Liver (tissue), 9 donors: ENCODE data around the gene HTR4. TPM values are rescaled to one million over a fixed set of nuclear protein-coding genes. Genes with fewer than 3 reads are reported as not detected.

ENCODE experiments used
- DNase-seq: peaks from one replicate; pipeline ENCODE4 v3.0.0-alpha.2; 2017; ENCODE audit warnings: low spot score
- H3K27ac ChIP-seq, 2 donors: one replicate each; pipeline ENCODE4 v1.7.0; 2013; ENCODE audit warnings: inconsistent platforms in 2 of 2, low read length in 2 of 2, control low read depth in 1 of 2, low read depth in 1 of 2, mild to moderate bottlenecking in 1 of 2
- H3K27me3 ChIP-seq, 4 donors: one replicate each; pipeline versions ENCODE4 v1.6.1 to v1.7.0; 2013; ENCODE audit warnings: low read length in 3 of 4, inconsistent platforms in 1 of 4, mild to moderate bottlenecking in 1 of 4, moderate library complexity in 1 of 4; ENCODE audit not compliant: control insufficient read depth in 4 of 4, insufficient read depth in 4 of 4
- H3K36me3 ChIP-seq, 4 donors: one replicate each; pipeline versions ENCODE4 v1.6.1 to v1.7.0; 2013; ENCODE audit warnings: low read length in 3 of 4, mild to moderate bottlenecking in 3 of 4, low read depth in 1 of 4, moderate library complexity in 1 of 4; ENCODE audit not compliant: control insufficient read depth in 4 of 4, insufficient read depth in 3 of 4
- H3K4me1 ChIP-seq, 4 donors: one replicate each; pipeline versions ENCODE4 v1.6.1 to v1.7.0; 2013; ENCODE audit warnings: low read length in 3 of 4, mild to moderate bottlenecking in 3 of 4, moderate library complexity in 1 of 4; ENCODE audit not compliant: control insufficient read depth in 4 of 4, insufficient read depth in 4 of 4
- H3K4me3 ChIP-seq, 3 donors: one replicate each; pipeline versions ENCODE4 v1.6.1 to v1.7.0; 2013; ENCODE audit warnings: low read length in 3 of 3, control low read depth in 1 of 3, low read depth in 1 of 3, mild to moderate bottlenecking in 1 of 3
- H3K9ac ChIP-seq, 2 donors: one replicate each; pipeline ENCODE4 v1.7.0; 2013; ENCODE audit warnings: low read length in 2 of 2, mild to moderate bottlenecking in 2 of 2, moderate library complexity in 2 of 2, control low read depth in 1 of 2, low read depth in 1 of 2
- H3K9me3 ChIP-seq, 4 donors: one replicate each; pipeline versions ENCODE4 v1.6.1 to v1.7.0; 2013; ENCODE audit warnings: low read length in 3 of 4; ENCODE audit not compliant: control insufficient read depth in 4 of 4
- FOXA2 ChIP-seq: IDR thresholded peaks from 2 replicates; pipeline ENCODE4 v1.6.1; 2016; ENCODE audit warnings: antibody characterized with exemption
- HNF4G ChIP-seq: IDR thresholded peaks from 2 replicates; pipeline ENCODE4 v1.6.1; 2016; ENCODE audit warnings: antibody characterized with exemption
- JUND ChIP-seq, 2 donors: IDR thresholded peaks; 2 replicates each; pipeline ENCODE4 v1.6.1; 2016; ENCODE audit warnings: antibody characterized with exemption in 2 of 2
- NR2F2 ChIP-seq: IDR thresholded peaks from 2 replicates; pipeline ENCODE4 v1.6.1; 2016; ENCODE audit warnings: antibody characterized with exemption
- TAF1 ChIP-seq: conservative IDR thresholded peaks from 2 replicates; pipeline ENCODE4 v1.6.1; 2016; ENCODE audit warnings: antibody characterized with exemption, mild to moderate bottlenecking
- WGBS: extraction: QIAGEN DNeasy Blood & Tissue Kit; methylation state at CpG from one replicate; pipeline ENCODE4 v1.1.7; 2013; 5-methylcytosine and 5-hydroxymethylcytosine counted together
- polyA plus RNA-seq, 2 donors: library from polyadenylated mRNA; stranded (reverse) in 1 of 2; unstranded in 1 of 2; fragments of 200-250 nt in 1 of 2; fragments of >200 nt in 1 of 2; fragmentation: Nextera tagmentation in 1 of 2; extraction: Ambion mirVana in 1 of 2; gene quantifications; one replicate each; pipeline versions ENCODE4 v1.2.1 to v1.2.3, GENCODE V29; 2013 to 2015
- total RNA-seq, 2 donors: library from RNA; depleted of rRNA; stranded (reverse); fragments of >200 nt; gene quantifications; one replicate each; pipeline ENCODE4 v1.2.3, GENCODE V29; 2014
- TF ChIP-seq, protein P1 (sequence below): IDR thresholded peaks from 2 replicates; pipeline ENCODE4 v1.6.1; 2016; ENCODE audit warnings: antibody characterized with exemption, mild to moderate bottlenecking
- donor health status: healthy.
- donor health status: healthy.
- donor health status: healthy.
- donor health status: healthy.
- donor health status: healthy.

The HTR4 gene
- total and polyA plus RNA-seq, 4 donors = 0.19 to 2.4 (median 0.98) TPM

DNA sequence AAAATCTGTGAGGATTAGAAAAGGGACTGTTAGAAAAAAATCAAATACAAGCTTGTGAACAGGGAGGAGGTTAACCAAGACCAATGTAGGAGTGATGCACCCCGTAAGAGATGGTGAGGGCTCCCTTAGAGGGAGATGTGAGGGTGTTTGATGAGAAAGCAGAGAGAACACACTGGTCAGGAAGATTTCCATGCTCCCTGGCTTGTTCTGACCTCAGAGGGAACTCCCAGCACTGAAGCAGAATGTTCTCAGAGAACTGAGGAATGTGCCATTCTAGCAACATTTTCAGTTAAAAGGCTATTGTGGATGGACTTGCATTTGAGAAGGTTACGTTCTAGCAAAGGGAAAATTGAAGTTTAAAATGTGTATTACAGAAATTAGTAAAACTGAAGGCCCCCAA, 110.6 kb downstream of the HTR4 start:
- Histone ChIP-seq H3K27me3 (no peaks in the 10 kb centered on the region), H3K9me3 (no peaks in the 10 kb centered on the region), H3K36me3 (no peaks in the 10 kb centered on the region), H3K9ac (no peak overlapping the region), H3K27ac (no peak overlapping the region), H3K4me1 (no peaks in the 10 kb centered on the region), H3K4me3 (no peak overlapping the region)
- 86% methylated on average over 2 of the region's 2 CpGs for WGBS
- TF ChIP-seq, protein P1, sequence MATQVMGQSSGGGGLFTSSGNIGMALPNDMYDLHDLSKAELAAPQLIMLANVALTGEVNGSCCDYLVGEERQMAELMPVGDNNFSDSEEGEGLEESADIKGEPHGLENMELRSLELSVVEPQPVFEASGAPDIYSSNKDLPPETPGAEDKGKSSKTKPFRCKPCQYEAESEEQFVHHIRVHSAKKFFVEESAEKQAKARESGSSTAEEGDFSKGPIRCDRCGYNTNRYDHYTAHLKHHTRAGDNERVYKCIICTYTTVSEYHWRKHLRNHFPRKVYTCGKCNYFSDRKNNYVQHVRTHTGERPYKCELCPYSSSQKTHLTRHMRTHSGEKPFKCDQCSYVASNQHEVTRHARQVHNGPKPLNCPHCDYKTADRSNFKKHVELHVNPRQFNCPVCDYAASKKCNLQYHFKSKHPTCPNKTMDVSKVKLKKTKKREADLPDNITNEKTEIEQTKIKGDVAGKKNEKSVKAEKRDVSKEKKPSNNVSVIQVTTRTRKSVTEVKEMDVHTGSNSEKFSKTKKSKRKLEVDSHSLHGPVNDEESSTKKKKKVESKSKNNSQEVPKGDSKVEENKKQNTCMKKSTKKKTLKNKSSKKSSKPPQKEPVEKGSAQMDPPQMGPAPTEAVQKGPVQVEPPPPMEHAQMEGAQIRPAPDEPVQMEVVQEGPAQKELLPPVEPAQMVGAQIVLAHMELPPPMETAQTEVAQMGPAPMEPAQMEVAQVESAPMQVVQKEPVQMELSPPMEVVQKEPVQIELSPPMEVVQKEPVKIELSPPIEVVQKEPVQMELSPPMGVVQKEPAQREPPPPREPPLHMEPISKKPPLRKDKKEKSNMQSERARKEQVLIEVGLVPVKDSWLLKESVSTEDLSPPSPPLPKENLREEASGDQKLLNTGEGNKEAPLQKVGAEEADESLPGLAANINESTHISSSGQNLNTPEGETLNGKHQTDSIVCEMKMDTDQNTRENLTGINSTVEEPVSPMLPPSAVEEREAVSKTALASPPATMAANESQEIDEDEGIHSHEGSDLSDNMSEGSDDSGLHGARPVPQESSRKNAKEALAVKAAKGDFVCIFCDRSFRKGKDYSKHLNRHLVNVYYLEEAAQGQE = no peak
- TF ChIP-seq TAF1 = no peak
- no peak for TF ChIP-seq JUND (IDR thresholded peaks at IDR 0.05)
- no peak for DNase-seq

DNA sequence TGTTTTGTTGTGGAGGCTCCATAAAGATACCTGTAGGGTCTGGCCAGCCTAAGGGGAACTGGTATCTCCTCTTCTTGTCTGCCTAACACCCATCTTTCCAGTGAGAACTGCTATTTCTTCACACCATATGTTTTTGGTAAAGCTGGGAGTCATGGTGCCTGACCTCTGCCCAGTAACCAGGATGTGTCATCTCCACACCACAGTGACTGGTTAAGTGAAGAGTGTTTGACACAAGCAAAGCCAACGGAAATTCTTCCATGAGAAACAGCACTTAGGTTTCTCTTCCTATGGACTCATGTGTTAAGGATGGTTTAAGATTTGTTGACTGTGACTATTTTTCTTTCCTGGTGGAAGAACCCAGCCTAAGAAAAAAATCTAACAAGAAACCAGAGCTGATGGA, 111.5 kb downstream of the HTR4 start:
- no peaks in the 10 kb centered on the region for H3K27me3 ChIP-seq
- no peak for DNase-seq
- no peak overlapping the region for H3K4me3 ChIP-seq
- H3K4me1 ChIP-seq = no peaks in the 10 kb centered on the region
- no peaks in the 10 kb centered on the region for H3K9me3 ChIP-seq
- no peak overlapping the region for H3K27ac ChIP-seq
- no peak overlapping the region for H3K9ac ChIP-seq
- TF ChIP-seq NR2F2 = no peak
- TF ChIP-seq, protein P1 = no peak
- H3K36me3 ChIP-seq = no peaks in the 10 kb centered on the region
- 93% methylated on average over 1 of the region's 1 CpG for WGBS

DNA sequence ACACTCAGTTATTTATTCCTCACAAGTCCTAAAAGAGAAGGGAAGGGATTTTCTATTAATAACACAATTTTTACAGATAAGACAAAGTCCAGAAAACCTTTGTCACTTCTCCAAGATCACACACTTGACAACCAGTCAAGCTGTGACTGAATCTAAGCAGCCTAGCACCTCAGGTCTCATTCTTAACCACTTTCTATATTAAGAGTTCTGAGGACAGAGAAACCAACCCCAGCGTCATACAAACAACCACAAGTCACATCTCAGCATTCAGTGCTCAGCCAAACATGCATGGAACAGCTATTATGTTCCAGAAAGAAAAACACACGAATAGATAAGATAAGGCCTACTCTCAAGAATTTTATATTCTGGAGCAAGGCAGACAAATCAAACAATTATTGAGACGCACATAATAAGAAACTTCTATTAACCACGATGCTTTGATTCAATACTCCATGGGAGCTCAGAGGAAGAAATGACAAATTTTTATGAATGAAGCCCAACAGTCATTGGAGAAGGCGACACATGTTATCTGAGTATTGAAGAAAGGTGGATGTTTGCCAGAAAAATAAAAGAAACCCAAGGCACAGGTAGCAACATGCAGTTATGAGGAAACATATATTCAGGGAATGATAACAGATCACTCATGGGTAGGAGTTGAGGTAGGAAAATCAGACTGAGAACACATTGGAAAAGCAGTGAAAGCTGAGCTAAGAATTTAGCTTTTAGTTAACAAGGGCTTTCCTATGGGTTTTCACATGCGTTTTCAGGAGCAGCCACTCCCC, 113.1 kb downstream of the HTR4 start:
- Histone ChIP-seq H3K27ac (no peak overlapping the region), H3K27me3 (no peaks in the 10 kb centered on the region), H3K4me1 (no peaks in the 10 kb centered on the region), H3K36me3 (no peaks in the 10 kb centered on the region), H3K4me3 (no peak overlapping the region), H3K9me3 (no peaks in the 10 kb centered on the region), H3K9ac (no peak overlapping the region)
- TF ChIP-seq HNF4G (no peak), JUND (IDR thresholded peaks at IDR 0.05) (no peak), FOXA2 (no peak)
- WGBS = 85% methylated on average over 6 of the region's 6 CpGs
- DNase-seq = no peak
